Vagina (tissue), 2 donors: ENCODE results near the gene SPIRE2. TPM values are rescaled to one million over a fixed set of nuclear protein-coding genes. Genes with fewer than 3 reads are reported as not detected.
"Not testable (repeated sequence)": the region's sequence is repeated elsewhere in the genome, so short reads cannot be mapped to it uniquely, and the experiment has no call there.

Source experiments
- DNase-seq, 2 donors: peaks; one replicate each; pipeline ENCODE4 v3.0.0-alpha.2; 2017; ENCODE audit errors: extremely low spot score in 2 of 2
- H3K27ac ChIP-seq: fragments of 200-600 bp; sonication (generic); one replicate; pipeline ENCODE4 v1.5.1; 2019
- H3K27me3 ChIP-seq: fragments of 200-600 bp; sonication (generic); one replicate; pipeline ENCODE4 v1.5.1; 2019
- H3K36me3 ChIP-seq, 2 donors: fragments of 200-600 bp; sonication (generic); one replicate each; pipeline ENCODE4 v1.5.1; 2017 to 2019
- H3K4me1 ChIP-seq: fragments of 200-600 bp; sonication (generic); one replicate; pipeline ENCODE4 v1.5.1; 2019
- H3K4me3 ChIP-seq, 2 donors: fragments of 200-600 bp; sonication (generic); 1 replicate in 1 of 2; 2 replicates in 1 of 2; pipeline ENCODE4 v1.5.1; 2016 to 2019
- H3K9me3 ChIP-seq: fragments of 200-600 bp; sonication (generic); one replicate; pipeline ENCODE4 v1.5.1; 2019
- POLR2A ChIP-seq, 2 donors: fragments of 450-650 bp; IDR thresholded peaks; one replicate each; pipeline ENCODE4 v1.6.1; 2017; ENCODE audit warnings: antibody characterized with exemption in 2 of 2, mild to moderate bottlenecking in 2 of 2, moderate library complexity in 2 of 2
- POLR2AphosphoS5 ChIP-seq, 2 donors: sonication (generic); formaldehyde crosslinking; IDR thresholded peaks; one replicate each; pipeline ENCODE4 v1.9.0; 2017; ENCODE audit warnings: antibody characterized with exemption in 2 of 2, mild to moderate bottlenecking in 2 of 2, low read depth in 1 of 2; ENCODE audit not compliant: insufficient read depth in 1 of 2
- intact Hi-C: fragments of 100-400 bp; cut with DNase I; formaldehyde crosslinking; loops from one replicate; pipeline ENCODE4 v1.15.1; 2023
- total RNA-seq: library from RNA; depleted of rRNA; stranded (reverse); fragments of >200 nt; gene quantifications from one replicate; pipeline ENCODE4 v1.2.3, GENCODE V29; 2016
- TF ChIP-seq, protein P1 (sequence below), 3 experiments: fragments of 450-650 bp in 2 of 3; fragments of 200-600 bp in 1 of 3; sonication (generic) in 1 of 3; IDR thresholded peaks; one replicate each; pipeline ENCODE4 v1.5.1; 2017 to 2019; ENCODE audit warnings: antibody characterized with exemption in 3 of 3, mild to moderate bottlenecking in 2 of 3, moderate library complexity in 2 of 3

SPIRE2 gene
- total RNA-seq, 1 donor from 2014 or later = 2.2 TPM

DNA sequence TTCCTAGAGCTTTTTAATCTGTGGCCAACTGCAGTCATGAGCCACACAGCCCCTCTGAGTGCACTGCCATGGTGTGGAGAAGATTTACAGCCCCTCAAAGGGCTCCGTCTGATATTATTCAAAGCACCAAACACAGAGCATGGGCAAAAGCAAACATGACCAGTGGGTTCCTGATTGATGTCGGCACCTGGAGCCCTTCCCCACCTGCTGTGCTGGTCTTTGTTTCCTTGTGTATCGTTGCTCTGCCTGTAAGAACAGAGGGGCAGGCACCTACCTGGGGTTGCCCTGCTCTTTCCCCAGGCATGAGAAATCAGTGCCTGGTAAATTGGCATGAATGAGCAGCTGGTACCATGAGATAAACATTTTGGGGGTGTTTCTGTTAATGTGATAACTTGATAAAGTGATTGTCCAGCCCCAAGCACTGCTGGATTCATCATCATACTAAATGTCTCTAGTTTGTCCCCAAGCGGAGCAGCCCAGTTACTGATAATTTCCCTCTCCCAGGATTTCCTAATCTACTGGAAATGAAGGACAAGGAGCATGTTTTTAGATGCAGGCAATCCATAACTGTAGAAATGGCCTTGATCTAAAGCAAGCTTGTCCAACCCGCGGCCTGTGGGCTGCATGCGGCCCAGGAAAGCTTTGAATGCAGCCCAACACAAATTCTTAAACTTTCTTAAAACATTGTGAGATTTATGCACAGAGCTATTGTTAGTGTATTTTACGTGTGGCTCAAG is 5.0 kb upstream of the SPIRE2 start:
- DNase-seq = no peak
- Histone ChIP-seq H3K27me3 (no peaks in the 10 kb centered on the region), H3K4me1 (peaks cover 20% of the 10 kb centered on the region), H3K9me3 (no peaks in the 10 kb centered on the region), H3K36me3 (no peaks in the 10 kb centered on the region), H3K27ac (no peak overlapping the region), H3K4me3 (no peak overlapping the region)
- TF ChIP-seq, protein P1, sequence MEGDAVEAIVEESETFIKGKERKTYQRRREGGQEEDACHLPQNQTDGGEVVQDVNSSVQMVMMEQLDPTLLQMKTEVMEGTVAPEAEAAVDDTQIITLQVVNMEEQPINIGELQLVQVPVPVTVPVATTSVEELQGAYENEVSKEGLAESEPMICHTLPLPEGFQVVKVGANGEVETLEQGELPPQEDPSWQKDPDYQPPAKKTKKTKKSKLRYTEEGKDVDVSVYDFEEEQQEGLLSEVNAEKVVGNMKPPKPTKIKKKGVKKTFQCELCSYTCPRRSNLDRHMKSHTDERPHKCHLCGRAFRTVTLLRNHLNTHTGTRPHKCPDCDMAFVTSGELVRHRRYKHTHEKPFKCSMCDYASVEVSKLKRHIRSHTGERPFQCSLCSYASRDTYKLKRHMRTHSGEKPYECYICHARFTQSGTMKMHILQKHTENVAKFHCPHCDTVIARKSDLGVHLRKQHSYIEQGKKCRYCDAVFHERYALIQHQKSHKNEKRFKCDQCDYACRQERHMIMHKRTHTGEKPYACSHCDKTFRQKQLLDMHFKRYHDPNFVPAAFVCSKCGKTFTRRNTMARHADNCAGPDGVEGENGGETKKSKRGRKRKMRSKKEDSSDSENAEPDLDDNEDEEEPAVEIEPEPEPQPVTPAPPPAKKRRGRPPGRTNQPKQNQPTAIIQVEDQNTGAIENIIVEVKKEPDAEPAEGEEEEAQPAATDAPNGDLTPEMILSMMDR (IDR thresholded peaks at IDR 0.05) = no peak
- TF ChIP-seq POLR2A (IDR thresholded peaks at IDR 0.05) (no peak), POLR2AphosphoS5 (IDR thresholded peaks at IDR 0.05; ENCODE audit: insufficient read depth in 1 of 2, low read depth in 1 of 2) (no peak)
- intact Hi-C loops = no loop called here

DNA sequence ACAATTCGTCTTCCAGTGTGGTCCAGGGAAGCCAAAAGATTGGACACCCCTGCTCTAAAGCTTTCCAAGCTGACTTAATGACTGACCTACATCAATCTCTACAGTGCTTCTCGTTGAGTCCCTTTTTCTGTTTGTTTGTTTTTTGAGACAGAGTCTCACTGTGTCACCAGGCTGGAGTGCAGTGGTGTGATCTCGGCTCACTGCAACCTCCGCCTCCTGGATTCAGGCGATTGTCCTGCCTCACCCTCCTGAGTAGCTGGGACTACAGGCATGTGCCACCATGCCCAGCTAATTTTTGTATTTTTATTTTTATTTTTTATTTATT is 4.5 kb upstream of the SPIRE2 start:
- H3K27ac ChIP-seq, H3K36me3 ChIP-seq, H3K4me3 ChIP-seq, intact Hi-C loops, DNase-seq, H3K27me3 ChIP-seq, H3K9me3 ChIP-seq: not testable (repeated sequence)
- H3K4me1 ChIP-seq = peaks cover 18% of the 10 kb centered on the region

DNA sequence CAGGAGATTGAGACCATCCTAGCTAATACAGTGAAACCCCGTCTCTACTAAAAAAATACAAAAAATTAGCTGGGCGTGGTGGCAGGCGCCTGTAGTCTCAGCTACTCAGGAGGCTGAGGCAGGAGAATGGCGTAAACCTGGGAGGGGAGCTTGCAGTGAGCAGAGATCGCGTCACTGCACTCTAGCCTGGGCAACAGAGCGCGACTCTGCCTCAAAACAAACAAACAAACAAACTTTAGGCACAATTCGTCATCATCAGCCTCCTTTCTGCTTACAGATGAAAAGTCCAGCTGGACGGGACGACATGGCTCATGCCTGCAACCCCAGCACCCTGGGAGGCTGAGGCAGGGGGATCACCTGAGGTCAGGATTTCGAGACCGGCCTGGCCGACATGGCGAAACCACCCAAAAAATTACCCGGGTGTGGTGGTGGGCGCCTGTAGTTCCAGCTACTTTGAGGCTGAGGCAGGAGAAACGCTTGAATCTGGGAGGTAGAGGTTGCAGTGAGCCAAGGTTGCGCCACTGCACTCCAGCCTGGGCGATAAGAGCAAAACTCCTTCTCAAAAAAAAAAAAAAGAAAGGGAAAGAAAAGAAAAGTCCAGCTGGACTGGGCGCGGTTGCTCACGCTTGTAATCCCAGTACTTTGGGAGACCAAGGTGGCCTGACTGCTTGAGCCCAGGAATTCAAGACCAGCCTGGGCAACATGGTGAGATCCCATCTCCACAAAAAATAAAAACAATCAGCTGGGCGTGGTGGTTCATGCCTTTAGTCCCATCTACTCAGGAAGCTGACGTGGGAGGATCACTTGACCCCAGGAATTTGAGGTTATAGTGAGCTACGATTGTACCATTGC is 1.5 kb upstream of the SPIRE2 start:
- intact Hi-C loops = no loop called here
- Histone ChIP-seq H3K4me3 (no peak overlapping the region), H3K9me3 (no peaks in the 10 kb centered on the region), H3K27me3 (no peaks in the 10 kb centered on the region), H3K4me1 (peaks cover 21% of the 10 kb centered on the region), H3K27ac (peak overlapping the region; percentile 80), H3K36me3 (no peaks in the 10 kb centered on the region)
- DNase-seq = no peak
- TF ChIP-seq, protein P1 (IDR thresholded peaks at IDR 0.05) = no peak
- TF ChIP-seq POLR2AphosphoS5 (IDR thresholded peaks at IDR 0.05; ENCODE audit: insufficient read depth in 1 of 2, low read depth in 1 of 2) = no peak
- TF ChIP-seq POLR2A (IDR thresholded peaks at IDR 0.05) = no peak

DNA sequence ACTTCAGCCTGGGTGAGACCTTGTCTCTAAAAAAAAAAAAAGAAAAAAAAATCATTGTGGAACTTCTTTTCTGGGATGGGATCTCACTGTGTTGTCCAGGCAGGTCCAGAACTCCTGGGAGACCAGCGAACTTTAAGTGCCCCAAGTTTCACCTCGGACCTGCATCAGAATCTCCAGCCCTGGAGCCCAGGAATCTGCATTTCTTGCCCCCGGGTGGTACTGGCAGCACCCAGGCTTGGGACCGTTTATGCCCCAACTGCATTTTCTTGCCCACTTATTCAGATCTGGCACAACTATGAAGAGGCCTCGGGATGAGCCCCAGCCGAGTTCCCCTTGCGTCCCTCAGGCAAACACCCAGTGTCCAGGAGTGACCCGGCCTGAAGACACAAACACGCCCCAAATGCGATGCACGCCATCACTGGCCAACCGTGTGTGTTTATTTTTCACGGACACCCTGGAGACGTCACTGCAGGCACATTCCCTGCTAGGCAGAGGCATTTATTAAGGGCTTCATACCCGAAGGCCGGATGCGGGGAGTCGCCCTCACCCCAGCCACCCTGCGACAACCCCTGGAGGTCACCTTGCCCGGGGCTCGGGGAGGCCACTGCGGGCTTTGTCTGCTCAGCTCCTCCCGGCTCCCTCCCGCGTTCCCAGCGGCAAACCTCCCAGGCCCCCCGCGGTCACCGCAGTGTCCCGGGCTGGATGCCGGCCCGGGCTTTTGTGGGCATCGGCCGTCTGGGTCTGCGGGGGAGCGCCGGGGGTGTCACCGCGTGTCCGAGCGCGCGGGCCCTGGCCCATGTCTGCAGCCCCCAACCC is 684 bp upstream of the SPIRE2 start:
- no peaks in the 10 kb centered on the region for H3K9me3 ChIP-seq
- peaks cover 21% of the 10 kb centered on the region for H3K4me1 ChIP-seq
- H3K27ac ChIP-seq = peak overlapping the region; percentile 80
- intact Hi-C loops = no loop called here
- H3K36me3 ChIP-seq = no peaks in the 10 kb centered on the region
- no peak for DNase-seq
- no peaks in the 10 kb centered on the region for H3K27me3 ChIP-seq
- TF ChIP-seq POLR2AphosphoS5 (IDR thresholded peaks at IDR 0.05; ENCODE audit: insufficient read depth in 1 of 2, low read depth in 1 of 2) = peak in 1 of 2 donors; percentile 18
- TF ChIP-seq, protein P1 (IDR thresholded peaks at IDR 0.05) = no peak
- H3K4me3 ChIP-seq = peak overlapping the region; percentile 59 to 66

DNA sequence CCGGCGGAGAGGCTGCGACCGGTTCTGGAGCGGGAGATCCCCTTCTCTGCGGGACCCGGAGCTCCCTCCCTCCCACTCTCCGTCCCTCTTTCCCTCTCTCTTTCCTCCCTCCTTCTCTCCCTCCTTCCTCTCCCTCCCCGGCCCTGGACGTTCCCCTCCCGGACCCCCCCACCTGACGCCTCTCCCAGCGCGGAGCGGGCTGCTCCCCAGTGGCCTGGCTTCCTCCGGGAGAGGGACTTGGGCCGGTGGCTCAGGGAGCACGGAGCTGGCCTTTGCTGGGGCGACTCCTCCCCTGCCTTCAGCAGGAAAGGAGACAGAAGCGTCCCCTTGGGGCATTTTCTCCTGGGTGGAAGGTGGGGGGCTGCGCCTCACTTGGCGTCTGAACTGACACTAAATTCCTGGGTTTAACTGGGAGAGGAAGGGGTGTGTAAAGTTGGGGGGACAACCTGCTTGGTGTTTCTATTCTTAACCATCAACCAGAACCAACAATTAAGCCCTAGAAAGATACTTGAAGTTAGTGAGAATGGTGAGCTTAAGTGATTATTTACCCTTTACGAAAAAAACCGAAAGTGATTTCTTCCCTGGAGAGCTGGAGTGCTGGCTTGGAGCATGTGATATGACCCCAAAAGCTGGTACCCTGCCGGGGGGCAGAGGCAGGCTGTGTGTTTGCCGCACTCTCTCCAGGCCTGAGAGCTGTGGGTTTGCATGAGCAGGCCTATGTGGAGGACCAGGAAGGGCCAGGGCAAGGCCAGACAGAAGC is 775 bp downstream of the SPIRE2 start:
- TF ChIP-seq, protein P1 (IDR thresholded peaks at IDR 0.05) = no peak
- no peak for TF ChIP-seq POLR2A (IDR thresholded peaks at IDR 0.05)
- TF ChIP-seq POLR2AphosphoS5 (IDR thresholded peaks at IDR 0.05; ENCODE audit: insufficient read depth in 1 of 2, low read depth in 1 of 2) = no peak
- H3K27ac ChIP-seq = no peak overlapping the region
- H3K27me3 ChIP-seq = no peaks in the 10 kb centered on the region
- H3K9me3 ChIP-seq = no peaks in the 10 kb centered on the region
- no peaks in the 10 kb centered on the region for H3K36me3 ChIP-seq
- intact Hi-C loops = no loop called here
- H3K4me1 ChIP-seq = peaks cover 21% of the 10 kb centered on the region
- H3K4me3 ChIP-seq = peak overlapping the region; percentile 40 to 59
- no peak for DNase-seq
